ENCODE measurements around the gene SPATA31E1.
"Not testable (repeated sequence)": the region's sequence is repeated elsewhere in the genome, so short reads cannot be mapped to it uniquely, and the experiment has no call there.

Gene SPATA31E1

GRCh38 chr9:87929152-87929551, 46.5 kb downstream of the SPATA31E1 start:
- not testable (repeated sequence) for H3K9me3 ChIP-seq (replicated peaks in 1 of 11)

GRCh38 chr9:87934444-87934843, 51.8 kb downstream of the SPATA31E1 start:
- H3K4me2 ChIP-seq; H3K9ac ChIP-seq; H3K4me1 ChIP-seq; H3K9me3 ChIP-seq (replicated peaks in 1 of 11); H4K20me1 ChIP-seq; H3K27me3 ChIP-seq; H3K27ac ChIP-seq; H3K4me3 ChIP-seq; H3K36me3 ChIP-seq: not testable (repeated sequence)

More at GRCh38 chr9:87929152-87929551, 46.5 kb downstream of the SPATA31E1 start:
- H3K36me3 ChIP-seq, H3K4me2 ChIP-seq, H4K20me1 ChIP-seq, H3K4me3 ChIP-seq, H3K27me3 ChIP-seq, H3K4me1 ChIP-seq, H3K27ac ChIP-seq, H3K9ac ChIP-seq: not testable (repeated sequence)

- not testable (repeated sequence) for H4K20me1 ChIP-seq; H3K9ac ChIP-seq; H3K4me3 ChIP-seq; H3K4me2 ChIP-seq; H3K27me3 ChIP-seq; H3K9me3 ChIP-seq (replicated peaks in 1 of 11); H3K27ac ChIP-seq; H3K36me3 ChIP-seq; H3K4me1 ChIP-seq
These were observed 54.7 kb downstream of the SPATA31E1 start for GRCh38 chr9:87937352-87937751.

- H3K4me1 ChIP-seq; H3K36me3 ChIP-seq; H4K20me1 ChIP-seq; H3K4me2 ChIP-seq; H3K27ac ChIP-seq; H3K27me3 ChIP-seq; H3K4me3 ChIP-seq; H3K9me3 ChIP-seq (replicated peaks in 1 of 11); H3K9ac ChIP-seq: not testable (repeated sequence)
These were observed 55.2 kb downstream of the SPATA31E1 start for GRCh38 chr9:87937918-87938317.

GRCh38 chr9:87938336-87938735, 55.7 kb downstream of the SPATA31E1 start:
- not testable (repeated sequence) for H3K9me3 ChIP-seq (replicated peaks in 1 of 11)

More at GRCh38 chr9:87938336-87938735, 55.7 kb downstream of the SPATA31E1 start:
- H3K27ac ChIP-seq, H3K4me1 ChIP-seq, H3K27me3 ChIP-seq, H3K4me2 ChIP-seq, H3K4me3 ChIP-seq, H3K36me3 ChIP-seq, H4K20me1 ChIP-seq, H3K9ac ChIP-seq: not testable (repeated sequence)
